ENCODE measurements around the gene STK24.

DNA sequence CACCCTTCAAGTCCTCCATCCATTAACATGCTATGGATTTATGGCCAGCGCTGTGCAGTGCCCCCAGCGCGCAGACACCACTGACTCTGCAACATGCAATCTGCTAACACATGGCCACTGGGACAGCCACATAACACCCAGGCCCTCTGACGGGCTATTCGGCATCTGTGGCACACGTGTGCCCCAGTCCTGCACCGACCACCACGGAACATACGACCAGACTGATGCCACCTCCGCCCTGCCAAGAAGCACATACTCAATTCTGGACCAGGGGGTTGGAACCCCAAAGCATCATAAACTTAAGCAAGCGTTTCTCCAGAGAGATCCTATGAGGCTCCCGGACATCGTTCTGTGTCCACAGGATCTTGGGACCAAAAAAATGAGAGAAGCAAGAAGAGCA, 9.8 kb downstream of the STK24 start:
- no peak for TF ChIP-seq RAD21 (IDR thresholded peaks at IDR 0.05; ENCODE audit: low read length)
- TF ChIP-seq, protein P1, sequence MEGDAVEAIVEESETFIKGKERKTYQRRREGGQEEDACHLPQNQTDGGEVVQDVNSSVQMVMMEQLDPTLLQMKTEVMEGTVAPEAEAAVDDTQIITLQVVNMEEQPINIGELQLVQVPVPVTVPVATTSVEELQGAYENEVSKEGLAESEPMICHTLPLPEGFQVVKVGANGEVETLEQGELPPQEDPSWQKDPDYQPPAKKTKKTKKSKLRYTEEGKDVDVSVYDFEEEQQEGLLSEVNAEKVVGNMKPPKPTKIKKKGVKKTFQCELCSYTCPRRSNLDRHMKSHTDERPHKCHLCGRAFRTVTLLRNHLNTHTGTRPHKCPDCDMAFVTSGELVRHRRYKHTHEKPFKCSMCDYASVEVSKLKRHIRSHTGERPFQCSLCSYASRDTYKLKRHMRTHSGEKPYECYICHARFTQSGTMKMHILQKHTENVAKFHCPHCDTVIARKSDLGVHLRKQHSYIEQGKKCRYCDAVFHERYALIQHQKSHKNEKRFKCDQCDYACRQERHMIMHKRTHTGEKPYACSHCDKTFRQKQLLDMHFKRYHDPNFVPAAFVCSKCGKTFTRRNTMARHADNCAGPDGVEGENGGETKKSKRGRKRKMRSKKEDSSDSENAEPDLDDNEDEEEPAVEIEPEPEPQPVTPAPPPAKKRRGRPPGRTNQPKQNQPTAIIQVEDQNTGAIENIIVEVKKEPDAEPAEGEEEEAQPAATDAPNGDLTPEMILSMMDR (IDR thresholded peaks at IDR 0.05) = no peak
